Islet precursor cell (in vitro differentiated cells): ENCODE data around the gene CELSR1.
A peak's percentile ranks its signal among the peaks of the same experiment; 100 is the strongest.
"Not testable (repeated sequence)": the region's sequence is repeated elsewhere in the genome, so short reads cannot be mapped to it uniquely, and the experiment has no call there.

Source experiments
- DNase-seq: peaks from one replicate; pipeline ENCODE4 v3.0.0-alpha.2; 2018

CELSR1 gene

DNA sequence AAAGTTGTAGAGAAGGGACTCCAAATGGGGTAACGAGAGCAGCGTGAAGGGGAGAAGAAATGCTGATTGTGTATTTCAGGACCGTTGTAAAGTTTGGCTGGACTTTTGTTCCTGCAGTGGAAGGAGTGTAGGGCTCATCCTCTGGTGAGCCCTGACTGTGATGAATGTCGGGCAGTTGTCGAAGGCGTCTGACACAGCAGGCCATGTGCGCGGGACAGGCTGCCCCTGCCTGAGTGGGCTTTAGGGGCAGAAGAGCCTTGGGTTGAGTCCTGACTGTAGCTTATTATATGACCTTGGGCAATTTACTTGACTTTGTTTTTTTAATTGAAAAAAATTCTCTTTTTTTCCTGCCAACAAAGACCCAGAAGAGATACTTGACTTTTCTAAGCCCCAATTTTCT is 198.8 kb downstream of the CELSR1 start:
- DNase-seq: no peak

DNA sequence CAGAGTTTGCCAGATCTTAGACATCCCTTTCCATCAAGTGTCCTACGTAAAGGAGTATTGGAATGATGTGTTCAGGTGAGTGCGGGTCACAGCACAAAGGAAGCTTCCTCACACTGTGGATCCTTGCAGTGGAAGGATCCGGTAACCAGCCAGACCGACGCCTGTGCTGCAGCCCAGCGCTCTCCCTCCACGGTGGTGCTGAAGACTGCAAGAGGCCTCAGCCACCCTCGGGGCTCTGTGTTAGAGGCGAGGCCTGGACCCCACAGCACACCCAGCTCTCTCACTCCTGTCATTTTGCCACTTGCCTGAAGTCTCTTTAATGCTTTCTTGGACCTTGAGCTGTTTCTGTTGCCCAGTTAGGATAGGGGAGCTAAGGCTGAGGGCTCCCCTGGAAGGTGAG is 199.6 kb downstream of the CELSR1 start:
- no peak for DNase-seq

DNA sequence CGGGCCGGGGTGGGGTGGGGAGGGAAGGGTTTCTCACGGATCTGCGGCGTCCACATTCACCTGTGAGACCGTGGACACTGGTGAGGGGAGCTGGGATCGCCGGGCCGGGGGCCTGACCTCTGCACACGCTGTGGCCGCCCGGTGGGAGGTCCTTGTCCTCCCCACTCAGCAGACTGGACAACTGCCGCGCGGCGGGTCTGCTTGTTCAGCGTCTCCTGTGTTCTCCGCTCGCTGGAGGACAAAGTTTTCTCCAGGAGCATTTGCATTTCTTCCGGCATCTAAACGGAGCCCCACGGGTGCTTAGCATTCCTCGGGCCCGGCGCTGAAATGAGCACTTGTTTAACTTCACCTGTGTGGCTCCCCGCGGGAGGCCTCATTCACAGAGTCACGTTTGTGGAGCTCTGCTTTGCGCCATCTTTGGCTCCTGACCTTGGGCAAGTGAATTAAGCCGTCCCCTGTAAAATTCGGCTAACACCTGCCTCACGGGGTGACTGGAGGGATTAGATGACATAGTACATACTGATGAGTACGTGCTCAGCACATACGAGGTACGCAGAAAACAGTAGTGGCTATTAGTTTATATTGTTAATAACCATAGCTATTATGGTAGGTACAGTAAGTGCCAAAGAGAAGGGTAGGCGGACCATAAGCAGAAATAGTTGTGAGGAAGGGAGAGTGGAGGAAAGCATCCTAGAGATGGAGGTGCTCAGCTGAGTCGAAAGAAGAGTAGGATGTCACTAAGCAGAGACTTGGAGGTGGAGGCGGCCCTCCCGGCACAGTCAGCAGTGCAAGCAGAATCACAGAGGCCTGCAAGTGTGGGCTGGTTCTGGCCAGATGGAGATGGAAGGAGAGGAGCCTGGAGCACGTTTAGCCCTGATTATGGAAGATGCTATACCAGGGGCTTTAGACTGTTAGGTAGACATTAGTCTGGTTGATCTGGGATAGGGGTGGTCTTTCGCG is 201.0 kb downstream of the CELSR1 start:
- peak; percentile 69 for DNase-seq

DNA sequence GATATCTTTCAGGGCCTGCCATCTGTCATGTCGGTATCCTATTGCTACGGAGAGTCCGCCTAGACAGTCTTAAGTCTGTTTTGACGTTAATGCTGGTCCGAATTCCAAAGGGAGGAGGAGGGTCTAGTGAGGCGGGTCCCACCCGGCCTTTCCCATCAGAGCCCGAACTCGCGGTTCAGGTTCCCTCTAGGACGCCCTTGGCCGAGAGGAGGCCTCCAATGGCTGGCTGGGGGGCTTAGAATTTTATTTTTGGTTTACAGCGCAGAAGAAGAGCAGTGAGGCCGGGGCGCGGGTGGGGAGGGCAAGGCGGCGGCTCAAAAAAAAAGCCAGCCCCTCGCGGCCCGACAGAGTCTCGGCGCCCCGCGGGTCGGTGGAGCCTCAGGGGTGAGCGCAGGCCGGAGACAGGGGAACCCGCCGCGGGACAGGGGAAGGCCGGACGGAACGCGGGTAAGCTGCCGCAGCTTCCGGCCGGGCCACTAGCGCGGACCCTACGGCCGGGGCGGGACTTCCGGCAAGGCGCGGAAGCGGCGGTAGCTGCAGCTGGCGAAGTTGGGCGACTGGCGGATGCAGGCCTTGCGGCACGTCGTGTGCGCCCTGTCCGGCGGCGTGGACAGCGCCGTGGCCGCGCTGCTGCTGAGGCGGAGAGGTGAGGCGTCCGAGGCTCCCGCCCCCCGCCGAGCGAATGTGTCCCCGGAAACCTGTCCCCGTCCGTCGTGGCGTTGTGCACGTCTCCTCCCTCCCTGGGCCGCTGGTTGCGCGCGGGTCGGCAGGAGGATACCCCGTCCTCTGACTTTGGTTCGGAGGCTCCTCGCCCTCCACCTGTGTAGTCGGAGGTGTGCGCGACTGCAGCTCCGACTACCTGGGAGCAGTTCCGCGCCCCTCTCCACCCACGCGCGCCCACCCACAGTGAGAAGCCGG is 202.0 kb downstream of the CELSR1 start, which contains the start of gene TRMU:
Gene TRMU (plus strand): TSS at position 514 of the 918 bp plus-strand sequence. CDS start 51 bp downstream, at position 565.
- DNase-seq: peak; percentile 92

DNA sequence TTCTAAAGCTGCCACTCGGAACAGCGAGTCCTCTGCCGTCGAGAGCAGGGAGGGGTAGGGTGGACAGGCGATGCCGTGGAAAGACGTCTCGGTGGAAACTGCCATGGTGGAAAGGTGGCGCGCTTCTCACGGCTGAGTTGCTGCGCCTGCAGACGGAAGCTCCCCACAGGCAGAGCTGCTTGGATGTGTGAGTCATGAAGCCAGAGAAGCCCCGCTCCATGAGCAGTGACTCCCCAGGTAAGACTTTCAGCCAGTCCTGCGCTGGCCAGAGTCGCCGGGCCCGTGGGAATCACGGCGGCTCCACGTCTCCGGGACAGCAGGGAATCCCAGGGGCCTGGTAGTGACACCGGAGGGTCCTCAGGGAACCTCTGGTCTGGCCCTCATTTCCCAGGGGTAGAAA is 205.9 kb downstream of the CELSR1 start:
- no peak for DNase-seq

DNA sequence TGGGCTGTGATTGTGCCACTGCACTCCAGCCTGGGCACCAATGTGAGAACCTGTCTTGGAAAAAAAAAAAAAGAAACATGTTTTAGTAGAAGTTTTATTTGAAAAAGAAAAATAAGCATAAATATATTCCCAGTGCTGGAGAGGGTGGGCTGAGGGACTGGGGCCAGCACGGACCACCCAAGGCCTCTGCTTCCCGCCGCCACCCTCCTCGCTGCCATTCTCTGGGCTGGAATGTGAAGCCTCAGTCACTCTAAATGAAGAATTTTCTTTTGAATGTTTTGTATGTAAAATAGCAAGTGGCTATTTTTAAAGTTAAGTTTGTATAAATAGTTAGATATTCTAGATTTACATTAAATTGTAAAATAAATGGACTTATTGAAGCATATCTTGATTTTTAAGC is 207.0 kb downstream of the CELSR1 start:
- no peak for DNase-seq

DNA sequence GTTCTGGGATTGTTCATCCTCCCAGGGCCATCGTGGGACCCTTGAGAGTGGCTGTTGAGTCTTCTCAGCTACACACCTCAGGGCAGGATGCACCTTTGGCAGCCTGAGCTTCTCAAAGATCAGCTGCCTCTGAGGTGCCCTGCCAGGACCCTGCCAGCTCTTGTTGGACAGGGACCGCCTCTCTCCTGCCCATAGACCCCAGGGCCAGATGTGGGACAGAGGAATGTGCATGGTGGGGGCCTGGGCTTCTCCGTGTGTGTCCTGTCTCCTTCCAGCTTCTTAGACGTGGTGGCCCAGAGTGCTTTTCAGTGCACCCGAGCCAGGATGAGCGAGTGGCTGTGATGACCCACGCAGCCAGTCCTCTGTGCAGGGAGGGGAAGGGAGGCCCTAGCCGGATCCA is 207.8 kb downstream of the CELSR1 start:
- DNase-seq: no peak

DNA sequence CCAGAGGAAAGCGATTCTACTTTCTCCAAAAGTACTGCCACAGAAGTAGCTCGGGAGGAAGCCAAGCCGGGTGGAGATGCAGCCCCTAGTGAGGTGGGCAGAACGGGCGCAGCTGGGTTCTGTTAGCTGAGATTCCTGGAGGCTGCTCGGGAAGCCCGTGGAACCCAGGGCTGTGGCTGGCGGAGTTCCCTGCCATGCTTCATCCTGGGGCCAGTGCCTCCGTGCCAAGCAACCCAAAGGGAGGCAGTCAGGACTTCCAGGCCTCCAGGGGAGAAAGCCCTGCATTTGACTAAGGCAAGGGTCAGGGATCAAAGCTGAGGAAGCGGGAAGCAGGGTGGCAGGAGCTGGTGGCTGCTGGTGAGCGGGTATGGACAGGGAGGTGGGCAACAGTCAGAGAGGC is 208.6 kb downstream of the CELSR1 start:
- DNase-seq: no peak

DNA sequence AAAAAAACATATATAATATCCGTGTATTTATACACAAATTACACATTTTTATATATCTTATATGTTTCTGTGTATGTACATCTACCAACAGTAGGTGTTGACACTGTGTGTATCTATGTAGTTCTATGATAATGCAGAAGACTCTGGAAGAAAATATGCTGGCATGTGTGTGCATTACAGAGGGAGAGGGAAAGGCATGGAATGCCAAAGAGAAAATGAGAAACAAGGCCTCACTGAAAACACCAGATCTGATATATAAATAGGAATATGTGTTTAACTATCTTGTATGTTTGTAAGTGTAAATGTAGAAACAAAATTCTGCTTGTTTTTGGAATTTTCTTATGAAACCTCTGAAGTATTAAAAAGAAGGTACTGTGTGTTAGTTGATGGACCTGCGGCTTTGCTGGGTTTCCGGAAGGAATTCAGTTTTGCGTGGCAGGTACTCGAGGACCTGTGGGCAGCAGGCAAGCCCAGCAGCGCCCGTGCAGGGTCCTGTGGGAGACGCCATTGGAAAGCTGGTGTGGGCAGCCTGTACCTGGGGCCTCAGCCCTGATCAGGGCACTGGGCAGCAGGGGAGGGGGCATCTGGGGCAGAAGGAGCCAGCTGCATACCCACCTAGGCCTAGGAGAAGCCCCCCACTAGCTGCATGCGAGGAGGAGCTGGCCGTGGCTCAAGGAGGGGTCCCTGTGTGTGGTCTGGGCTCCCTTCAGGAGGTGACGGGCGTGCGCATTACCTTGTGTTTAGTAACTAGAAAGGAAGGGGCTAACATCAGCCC is 209.5 kb downstream of the CELSR1 start:
- DNase-seq: no peak

DNA sequence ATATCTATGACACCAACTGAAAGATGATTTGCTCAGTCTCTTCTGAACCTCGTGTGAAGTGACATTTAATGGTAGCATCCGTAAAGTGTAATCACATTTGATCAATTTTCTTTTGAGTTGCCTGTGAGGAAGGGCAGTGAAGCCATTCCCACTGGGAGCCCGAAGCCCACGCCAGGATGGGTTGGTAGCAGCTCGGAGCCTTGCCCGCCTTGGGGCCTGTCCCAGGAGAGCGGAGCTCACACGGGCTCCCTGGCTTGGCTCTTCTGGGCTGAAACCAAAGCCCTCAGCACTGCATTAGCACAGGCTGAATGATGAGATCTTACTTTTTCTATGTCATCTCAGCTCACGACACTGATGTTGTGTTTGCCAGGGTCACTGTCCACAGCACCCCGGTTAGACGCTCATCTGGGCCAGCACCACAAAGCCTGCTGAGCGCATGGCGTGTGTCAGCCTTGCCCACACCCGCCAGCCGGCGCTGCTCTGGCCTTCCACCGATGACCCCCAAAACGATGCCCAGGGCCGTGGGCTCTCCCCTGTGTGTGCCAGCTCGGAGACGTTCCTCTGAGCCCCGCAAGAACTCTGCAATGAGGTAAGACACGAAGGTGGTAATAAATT is 211.2 kb downstream of the CELSR1 start:
- DNase-seq: no peak

DNA sequence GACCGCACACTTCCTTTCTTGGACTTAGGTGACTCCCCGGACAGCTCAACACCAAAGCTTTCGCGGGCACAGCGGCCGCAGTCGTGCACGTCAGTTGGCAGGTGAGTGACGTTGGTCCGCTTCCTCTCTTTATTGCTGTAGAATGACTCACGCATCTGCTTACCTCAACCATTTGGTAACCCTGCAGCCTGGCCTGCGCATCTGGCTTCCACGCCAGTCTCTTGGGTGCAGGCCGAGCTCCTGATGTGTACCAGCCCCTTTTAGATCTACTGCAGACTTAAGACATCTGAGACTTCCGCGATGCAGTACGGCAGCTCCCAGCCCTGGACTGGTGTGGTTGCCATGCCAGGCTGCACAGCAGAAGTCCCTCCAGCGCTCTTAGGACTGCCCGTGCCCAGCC is 214.3 kb downstream of the CELSR1 start:
- no peak for DNase-seq

DNA sequence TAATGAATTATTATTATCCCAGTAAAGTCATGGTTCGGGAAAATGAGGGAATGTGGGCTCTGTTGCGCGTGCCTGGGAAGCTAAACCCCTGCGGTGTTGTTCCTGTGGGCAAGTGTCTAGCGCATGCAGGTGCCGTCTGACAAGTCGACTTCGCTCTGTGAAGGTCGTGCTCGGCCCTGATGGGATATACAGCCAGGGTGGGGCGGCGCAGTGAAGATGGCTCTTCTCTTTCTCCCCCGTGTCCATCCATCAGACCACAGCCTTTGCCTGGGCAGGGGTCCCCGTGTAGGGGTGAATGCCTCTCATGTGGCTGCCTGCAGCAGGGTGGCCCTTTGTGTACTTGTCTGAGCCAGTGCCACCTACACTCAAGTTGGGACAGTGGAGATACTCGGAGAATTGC is 214.7 kb downstream of the CELSR1 start:
- DNase-seq: no peak

DNA sequence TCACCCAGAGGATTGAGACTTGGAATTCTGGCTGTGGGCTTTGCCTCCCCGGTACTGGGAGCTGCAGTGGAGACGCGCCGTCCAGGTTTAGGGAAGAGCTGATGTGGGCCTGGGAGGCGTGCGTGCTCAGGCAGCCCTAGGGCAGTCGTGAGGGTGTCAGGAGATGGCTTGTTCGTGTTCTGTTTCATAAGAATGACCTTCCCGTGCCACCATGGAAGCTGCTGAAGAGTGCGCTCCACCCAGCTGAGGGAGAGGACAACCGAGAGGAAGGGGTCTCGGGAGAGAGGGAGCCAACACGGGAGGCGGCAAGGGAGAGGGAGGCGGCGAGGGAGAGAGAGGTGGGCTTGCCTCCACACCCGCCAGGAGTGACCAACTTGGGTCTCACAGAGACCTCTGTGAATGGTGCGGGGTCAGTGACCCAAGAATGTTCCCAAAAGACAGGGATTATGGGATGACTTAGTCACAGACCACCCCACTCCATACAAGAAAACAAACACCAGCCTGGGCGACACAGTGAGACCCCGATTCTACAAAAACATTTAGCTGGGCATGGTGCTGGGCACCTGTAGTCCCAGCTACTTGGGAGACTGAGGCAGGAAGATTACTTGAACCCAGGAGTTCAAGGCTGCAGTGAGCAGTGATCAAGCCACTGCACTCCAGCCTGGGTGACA is 216.6 kb downstream of the CELSR1 start:
- DNase-seq: no peak

DNA sequence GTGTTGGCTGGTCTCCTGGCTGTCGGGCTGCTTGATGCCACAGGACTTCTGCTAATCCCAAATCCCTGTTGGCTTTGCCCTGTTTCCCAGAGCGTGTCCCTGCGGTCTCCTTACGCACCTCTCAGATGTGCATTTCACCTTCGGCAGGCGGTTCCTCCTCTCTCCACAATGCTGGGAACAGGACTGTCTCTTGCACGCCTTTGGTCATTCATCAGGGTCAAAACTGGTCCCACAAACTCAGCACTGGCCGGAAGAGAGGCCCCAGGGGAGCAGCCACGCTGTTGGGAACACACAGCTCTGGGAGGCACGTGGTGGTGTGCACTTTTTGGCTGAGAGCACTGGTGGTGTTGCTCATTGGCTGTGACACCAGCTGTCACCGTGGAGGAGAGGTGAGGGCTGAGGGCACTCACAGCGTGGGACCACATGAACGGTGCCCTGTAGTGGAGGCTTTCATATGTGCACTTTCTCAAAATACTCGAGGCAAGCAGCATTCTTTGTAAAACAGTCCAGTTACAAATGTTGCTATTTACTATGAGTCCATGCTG is 217.2 kb downstream of the CELSR1 start:
- DNase-seq: no peak

DNA sequence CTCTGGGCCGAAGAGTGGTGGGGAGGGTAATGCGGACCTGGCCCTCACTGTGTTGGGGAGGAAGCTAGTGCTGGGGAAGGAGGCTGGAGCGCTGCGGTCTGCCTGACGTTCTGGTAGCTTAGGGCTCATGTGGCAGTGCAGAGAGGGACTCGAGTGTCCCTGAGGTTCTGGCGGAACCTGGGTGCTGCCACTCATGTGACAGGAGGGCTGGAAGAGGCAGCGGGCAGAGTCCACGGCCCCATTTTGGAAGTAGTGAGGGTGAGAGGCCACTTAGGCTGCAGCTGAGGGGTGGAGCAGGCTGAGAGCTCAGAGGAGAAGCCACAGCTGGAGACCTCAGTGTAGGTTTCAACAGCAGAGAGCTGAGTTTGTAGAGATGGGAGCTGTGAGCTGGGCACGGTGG is 218.1 kb downstream of the CELSR1 start:
- DNase-seq: no peak

DNA sequence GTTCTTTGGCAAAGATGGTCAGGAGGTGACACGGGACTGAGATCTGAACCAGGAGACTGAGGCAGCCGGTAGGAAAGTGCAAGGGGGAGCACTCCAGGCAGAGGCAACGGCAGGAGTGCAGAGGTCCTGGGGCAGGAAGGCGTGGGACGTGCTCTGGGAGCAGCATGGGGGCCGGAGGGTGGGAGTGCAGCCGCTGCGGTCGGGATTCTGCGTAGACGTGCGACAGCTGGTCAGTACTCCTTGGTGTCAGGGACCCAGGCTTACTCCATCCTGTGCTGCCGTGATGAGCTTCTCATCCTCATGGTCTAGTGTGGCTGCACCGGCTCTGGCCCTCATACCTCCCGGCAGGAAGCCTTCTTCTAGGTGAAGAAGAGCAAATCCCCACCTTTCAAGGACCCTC is 218.8 kb downstream of the CELSR1 start:
- no peak for DNase-seq

DNA sequence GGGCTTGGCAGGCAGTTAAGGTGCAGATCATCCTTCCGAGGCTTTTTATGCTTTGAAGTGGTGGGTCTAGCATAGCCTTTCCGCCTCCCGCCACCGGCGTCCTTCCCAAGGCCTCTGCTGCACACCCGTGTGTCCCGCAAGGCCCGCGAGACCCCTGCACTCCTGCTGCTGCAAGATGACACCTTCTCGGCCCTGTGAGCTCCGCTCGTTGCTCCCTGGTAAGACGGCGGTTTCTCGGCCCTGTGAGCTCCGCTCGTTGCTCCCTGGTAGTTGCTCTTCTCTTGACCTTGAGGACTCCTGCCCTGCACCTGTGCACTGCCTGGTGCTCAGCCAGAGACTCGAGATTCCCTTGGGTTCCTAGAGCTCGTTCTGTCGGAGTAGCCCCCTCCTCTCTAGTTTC is 219.8 kb downstream of the CELSR1 start:
- DNase-seq: no peak

DNA sequence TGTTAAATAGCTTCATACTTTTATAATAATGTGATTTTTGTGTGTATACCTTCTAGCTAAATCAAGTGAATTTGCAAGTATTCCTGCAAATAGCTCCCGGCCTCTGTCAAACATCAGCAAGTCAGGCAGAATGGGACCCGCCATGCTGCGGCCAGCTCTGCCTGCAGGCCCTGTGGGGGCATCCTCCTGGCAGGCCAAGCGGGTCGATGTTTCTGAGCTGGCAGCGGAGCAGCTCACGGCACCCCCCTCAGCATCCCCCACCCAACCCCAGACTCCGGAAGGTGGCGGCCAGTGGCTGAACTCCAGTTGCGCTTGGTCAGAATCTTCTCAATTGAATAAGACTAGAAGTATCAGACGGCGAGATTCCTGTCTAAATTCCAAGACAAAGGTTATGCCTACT is 221.4 kb downstream of the CELSR1 start:
- DNase-seq: no peak

DNA sequence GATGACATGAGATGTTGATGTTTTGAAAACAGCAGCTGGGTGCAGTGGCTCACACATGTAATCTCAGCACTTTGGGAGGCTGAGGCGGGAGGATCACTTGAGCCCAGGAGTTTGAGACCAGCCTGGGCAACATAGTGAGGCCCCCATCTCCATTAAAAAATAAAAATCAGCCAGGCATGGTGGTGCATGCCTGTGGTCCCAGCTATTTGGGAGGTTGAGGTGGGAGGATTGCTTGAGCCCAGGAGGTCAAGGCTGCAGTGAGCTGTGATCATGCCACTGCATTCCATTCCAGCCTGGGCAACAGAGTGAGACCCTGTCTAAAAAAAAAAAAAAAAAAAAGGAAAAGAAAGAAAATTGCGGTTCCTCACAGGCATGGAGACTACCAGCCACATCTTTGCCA is 224.6 kb downstream of the CELSR1 start:
- not testable (repeated sequence) for DNase-seq

DNA sequence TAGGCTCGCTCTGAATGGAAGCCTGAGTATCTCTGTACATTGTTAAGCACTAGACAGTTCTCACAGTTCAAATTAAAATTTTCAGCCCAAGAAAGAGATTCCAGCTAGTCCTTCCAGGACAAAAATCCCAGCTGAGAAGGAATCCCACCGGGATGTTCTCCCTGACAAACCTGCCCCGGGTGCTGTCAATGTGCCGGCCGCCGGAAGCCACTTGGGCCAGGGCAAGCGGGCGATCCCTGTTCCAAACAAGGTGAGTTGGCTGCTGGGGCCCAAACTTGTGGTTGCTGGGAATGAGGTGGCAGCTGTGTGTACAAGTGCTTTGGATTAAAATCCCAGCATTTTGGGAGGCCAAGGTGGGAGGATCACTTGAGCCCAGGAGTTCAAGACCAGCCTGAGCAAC is 225.4 kb downstream of the CELSR1 start:
- DNase-seq: no peak
